HG02610 (cell line): ENCODE measurements around the gene RAD51B.

Experiments used
- ATAC-seq: cut with Tn5 transposase; IDR thresholded peaks from one replicate; pipeline ENCODE4 v1.9.1; 2021; ENCODE audit warnings: mild to moderate bottlenecking, moderate library complexity; ENCODE audit not compliant: unreplicated experiment

The RAD51B gene

GRCh38 chr14:68394118-68394763 lies 574.7 kb downstream of the RAD51B start:
- no peak for ATAC-seq

GRCh38 chr14:68394764-68395143 lies 575.2 kb downstream of the RAD51B start:
- ATAC-seq = no peak

GRCh38 chr14:68395604-68396003 lies 576.0 kb downstream of the RAD51B start:
- ATAC-seq = no peak

- no peak for ATAC-seq
These were observed 576.9 kb downstream of the RAD51B start for GRCh38 chr14:68396461-68396860.

DNA sequence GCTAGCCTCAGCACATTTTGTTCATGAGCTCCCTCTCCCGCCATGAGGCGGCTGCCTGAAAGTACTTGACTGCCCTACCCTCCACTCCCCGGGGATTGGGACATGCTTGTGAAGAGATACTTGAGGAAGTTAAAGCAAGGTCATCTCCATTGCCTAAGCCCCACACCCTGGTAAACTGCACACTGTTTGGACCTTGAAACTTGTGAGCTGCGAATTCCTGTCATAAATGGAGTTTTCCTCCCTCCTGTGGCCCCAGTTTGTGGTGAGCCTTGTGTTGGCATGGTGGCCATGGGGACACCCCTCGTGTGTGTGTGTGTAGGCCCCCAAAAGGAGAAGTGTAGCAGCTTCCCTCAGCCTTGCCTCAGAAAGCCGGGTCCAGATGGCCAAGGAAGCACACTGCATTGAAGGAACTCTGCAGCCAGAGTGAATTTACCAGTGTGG lies 577.8 kb downstream of the RAD51B start:
- ATAC-seq = no peak

GRCh38 chr14:68397822-68398221 lies 578.2 kb downstream of the RAD51B start:
- no peak for ATAC-seq

DNA sequence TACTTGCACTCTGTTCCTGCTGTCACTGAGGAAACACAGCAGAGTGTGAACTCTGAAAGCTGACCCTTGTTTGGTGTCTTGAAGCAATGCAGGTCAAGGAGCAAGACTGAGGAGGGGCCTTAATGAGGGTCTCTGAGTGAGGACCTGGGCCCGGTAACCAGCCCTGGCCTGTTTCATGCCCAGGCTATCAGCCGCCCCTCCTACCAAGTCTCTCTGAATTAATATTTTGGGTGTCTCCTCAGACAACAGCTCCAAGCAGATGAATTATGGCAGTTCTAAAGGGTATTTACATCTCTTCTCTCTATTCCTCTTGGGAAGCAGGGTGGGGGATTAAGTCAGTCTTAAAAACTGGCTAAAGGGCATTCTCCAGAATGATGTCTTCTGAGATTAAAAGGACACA lies 578.8 kb downstream of the RAD51B start:
- ATAC-seq = no peak

DNA sequence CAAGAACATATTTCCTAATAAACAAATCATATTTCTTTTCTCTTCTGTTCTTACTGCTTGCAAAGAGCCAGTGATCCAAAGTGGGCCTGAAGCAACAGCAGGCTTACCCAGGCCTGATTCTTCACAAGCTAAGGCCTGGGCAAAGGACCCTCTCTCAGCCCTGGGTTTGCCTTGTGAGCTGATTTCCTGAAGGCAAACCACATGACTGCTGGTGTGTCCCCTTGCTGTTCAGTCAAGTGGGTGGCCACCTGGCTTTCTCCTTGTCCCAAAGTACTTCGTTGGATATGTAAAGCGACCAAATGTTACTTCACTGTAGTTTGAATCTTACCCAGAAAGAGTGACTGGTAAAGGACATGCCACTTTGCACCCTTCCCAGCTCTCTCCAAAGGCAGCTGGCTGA lies 580.4 kb downstream of the RAD51B start:
- ATAC-seq = no peak

DNA sequence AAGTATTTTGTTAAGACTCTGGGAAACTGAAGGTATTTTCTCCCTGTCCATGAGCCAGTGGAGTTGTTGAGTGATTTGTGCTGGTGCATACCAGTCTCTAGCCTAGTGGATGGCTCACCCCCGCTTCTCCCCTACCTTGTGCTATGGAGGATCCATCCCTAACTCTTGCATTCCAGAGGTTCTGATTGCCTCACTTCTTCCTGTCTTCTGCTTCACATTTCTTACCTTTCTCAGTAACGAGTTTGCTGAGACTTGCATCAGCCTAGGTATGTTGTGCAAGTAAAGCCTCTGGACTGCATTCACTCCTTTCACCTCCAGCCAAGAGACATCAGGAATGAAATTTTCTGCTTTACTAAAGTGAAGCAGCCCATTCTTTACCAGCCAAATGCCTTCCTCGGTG lies 581.7 kb downstream of the RAD51B start:
- no peak for ATAC-seq

DNA sequence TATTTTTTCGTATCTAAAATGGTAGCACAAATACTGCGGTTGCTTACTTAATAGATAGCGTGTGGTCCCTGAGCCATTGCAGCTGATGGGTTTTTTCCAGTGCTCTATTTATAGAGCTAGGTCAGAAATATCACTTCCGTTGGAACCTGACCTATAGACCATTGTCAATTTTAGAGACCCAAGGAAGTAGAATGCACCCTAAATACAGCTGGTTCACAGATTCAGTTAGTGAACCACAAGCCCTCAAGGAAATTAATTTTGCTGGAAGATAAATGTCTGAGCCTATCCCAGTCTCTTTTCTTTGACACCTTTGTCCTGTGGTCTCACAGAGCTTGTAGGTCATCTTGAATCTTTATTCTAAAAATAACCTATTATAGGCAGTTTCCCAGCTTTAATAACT lies 582.3 kb downstream of the RAD51B start:
- peak; percentile 58 for ATAC-seq

DNA sequence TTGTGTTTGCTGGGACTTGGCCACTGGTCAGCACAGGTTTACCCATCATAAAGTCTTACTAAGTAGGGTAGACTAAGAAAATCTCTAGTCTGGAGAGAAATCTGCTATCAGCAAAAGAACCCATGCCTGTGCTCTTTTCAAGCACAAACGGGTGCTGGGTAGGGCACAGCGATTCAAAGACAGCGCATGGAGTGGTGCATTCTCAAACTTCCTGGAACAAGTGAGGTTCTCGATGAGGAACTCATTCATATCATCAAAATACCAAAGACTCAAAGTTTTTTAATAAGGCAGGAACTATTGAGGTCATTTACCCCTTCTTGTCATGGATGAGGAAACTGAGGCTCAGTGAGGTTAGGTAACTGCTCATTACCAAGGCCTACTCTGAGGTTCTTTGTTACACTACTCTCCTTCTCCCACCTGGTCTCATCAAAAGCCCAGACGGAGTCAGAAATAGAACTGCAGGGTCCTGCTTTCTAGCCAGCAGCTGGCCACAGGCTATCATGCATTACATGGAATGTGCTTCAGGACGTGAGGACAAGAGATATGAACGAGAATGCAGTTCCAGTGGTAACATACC lies 583.0 kb downstream of the RAD51B start:
- ATAC-seq = no peak

GRCh38 chr14:68403191-68404145 lies 583.9 kb downstream of the RAD51B start:
- no peak for ATAC-seq

DNA sequence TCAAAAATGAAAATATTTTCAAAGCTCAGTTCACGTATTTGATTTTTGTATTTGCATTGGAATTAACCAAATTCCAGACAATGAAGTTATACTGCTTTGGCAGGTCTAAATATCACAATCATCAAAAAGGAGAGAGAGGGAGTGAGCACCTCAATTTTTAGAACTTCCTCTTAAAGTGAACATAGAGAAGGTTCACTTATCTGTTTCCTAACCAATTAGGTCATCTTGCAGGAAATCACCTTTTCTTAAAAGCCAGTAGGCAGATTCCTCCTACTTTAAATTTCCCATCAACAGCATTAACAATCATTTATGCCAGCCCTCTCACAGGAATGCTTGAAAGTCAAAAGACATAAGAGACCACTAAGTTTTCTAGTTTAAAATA lies 584.6 kb downstream of the RAD51B start:
- no peak for ATAC-seq

DNA sequence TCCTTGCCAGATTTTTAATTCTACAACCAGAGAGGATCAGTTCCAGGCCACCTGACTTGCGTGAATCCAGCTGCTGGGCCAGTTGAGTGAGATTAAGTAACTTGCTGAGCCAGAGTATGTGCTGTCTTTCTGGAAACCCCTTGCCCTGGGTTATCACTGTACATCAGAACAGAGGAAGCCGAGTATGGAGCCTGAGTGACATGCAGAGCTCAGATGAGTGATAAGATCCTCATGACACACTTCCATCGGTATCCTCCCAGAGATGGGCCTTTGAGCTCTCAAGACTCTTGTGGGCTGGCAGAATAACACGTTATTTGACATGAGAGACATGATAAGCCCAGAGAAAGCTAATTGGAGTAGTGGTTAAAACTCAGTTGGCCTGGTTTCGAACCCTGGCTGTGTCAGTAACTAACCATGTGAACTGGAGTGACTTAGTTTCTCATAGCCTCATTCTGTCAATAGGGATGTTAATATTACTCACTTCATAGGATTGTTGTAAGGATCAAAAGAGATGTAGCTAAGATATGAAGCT lies 585.1 kb downstream of the RAD51B start:
- ATAC-seq = peak; percentile 37

- ATAC-seq = no peak
These were observed 586.4 kb downstream of the RAD51B start for GRCh38 chr14:68405961-68406360.

DNA sequence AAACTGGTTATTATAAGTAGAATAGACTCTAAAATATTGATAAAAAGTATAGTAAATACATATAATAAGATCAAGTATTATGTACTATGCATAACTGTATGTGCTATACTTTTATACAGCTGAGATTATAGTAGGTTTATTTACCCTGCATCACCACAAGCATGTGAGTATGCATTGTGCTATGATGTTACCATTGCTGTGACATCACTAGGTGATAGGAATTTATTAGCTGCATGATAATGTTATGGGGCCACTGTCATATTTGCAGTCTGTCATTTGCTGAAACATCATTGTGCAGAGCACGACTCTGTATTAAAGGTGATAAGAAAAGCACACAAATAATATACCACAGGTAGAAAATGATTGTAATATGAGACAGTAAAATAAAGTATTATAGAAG lies 587.7 kb downstream of the RAD51B start:
- no peak for ATAC-seq

DNA sequence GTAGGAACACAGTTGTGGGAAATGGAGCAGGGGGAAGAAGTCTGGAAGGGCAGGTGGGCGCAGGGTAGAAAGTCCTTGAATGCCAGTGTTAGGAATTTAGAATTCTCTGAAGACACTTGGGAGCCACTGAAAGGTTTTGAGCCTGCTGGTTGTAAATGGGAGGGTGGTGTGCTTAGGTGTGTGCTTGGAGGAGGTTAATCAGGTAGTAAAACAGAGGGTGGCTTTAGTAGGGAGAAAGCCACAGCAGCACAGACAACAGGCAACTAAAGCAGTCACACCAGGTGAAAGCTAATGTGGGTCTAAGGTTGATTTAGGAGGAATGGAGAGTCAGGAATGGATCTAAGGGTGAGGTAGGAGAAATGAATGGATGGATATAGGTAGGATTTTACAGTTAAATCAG lies 588.2 kb downstream of the RAD51B start:
- ATAC-seq = no peak

DNA sequence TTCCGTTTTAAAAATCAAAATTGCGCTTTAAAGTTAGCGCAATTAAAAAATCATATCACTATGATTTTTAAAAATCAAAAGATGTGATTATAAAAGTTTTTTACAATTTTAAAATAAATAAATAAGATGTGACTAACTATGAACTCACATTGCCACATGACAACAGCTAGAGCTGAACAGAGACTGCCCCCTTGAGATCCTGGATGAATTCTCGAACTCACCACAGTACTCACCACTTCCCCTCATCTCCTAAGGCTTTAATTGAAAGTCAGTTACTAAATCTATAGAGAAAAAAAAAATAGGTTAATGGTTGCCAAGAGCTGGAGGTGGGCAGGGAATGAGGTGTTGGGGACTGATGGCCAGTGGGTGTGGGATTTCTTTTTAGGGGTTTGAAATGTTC lies 589.1 kb downstream of the RAD51B start:
- ATAC-seq = no peak

- no peak for ATAC-seq
These were observed 589.8 kb downstream of the RAD51B start for GRCh38 chr14:68409387-68409786.

DNA sequence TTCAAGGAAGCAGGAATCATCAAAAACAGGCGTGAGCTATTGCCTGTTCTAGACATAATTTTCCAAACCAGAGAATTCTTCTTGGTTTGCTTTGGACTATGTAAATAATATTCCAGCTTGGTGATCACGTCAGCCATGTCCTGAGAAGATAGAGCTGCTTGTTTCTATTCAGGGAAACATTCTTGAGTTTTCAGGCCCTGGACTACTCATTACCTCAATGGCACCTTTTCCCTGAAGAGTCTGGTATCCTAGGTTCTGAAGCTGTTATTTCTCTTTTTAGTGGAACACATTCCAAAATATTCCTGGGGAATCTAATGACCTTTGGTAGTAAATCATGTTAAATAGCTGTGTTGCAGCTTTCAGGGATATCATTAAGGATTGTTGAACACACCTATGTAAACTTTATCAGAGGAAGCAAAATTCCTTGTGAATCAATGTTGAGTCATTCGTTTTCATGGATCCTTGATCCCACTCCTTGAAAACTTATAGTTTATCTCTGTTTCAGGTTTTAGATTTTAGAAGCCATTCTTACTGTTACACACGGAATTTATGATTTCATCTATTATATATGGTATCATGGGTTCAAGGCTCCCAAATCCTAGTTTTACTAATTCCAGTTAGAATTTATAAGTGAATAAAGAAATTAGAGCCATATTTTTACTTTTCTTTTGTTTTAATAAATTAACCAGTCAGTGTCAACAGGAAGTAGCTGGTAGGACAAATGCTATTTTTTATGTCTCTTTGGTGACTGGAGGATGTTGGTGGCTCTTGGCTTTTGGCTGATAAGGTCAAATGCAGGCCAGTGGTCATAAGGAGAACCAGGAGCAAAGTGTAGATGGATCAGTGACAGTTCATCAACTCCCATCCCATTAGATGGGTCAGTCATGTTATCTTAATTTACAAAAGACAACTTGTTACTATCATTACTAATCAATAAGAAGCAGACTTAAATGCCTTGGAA lies 593.2 kb downstream of the RAD51B start:
- ATAC-seq = no peak

DNA sequence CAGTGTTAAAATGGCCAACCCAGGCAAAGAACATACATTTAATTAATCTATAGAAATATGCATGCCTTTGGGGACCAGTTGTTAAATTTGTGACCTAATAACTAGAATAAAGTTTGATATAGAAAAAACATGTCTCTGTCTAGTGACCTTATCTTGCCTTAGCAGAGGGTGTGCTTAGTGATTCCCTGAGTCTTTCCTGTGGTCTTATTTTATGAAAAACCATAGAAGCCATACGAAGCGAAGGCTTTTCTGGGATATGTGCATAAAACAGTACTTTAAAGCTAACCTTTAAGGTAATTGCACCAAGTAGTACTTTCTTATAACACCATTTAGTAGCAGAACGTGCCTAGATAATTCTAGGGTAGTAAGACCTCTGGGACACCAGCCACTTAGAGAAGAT lies 593.9 kb downstream of the RAD51B start:
- ATAC-seq = no peak
